HEK293 (cell line): ENCODE results near the gene PCK1.

Experiments
- MZF1 ChIP-seq: fragments of 450-650 bp; formaldehyde crosslinking; IDR thresholded peaks from 2 replicates; pipeline ENCODE4 v1.5.1; 2017; ENCODE audit warnings: missing biosample characterization, missing genetic modification characterization, borderline replicate concordance
- RBAK ChIP-seq: fragments of 450-650 bp; formaldehyde crosslinking; IDR thresholded peaks from 2 replicates; pipeline ENCODE4 v1.5.1; 2016; ENCODE audit warnings: missing biosample characterization, missing genetic modification characterization
- SP2 ChIP-seq: fragments of 450-650 bp; formaldehyde crosslinking; IDR thresholded peaks from 2 replicates; pipeline ENCODE4 v1.5.1; 2016; ENCODE audit warnings: missing biosample characterization, missing genetic modification characterization
- ZBTB7A ChIP-seq: fragments of 450-650 bp; formaldehyde crosslinking; IDR thresholded peaks from 2 replicates; pipeline ENCODE4 v1.5.1; 2016; ENCODE audit warnings: low read depth, missing biosample characterization, missing genetic modification characterization
- ZNF133 ChIP-seq: fragments of 450-650 bp; formaldehyde crosslinking; IDR thresholded peaks from 2 replicates; pipeline ENCODE4 v1.5.1; 2016; ENCODE audit warnings: missing biosample characterization, missing genetic modification characterization
- ZNF221 ChIP-seq: fragments of 450-650 bp; formaldehyde crosslinking; IDR thresholded peaks from 2 replicates; pipeline ENCODE4 v1.5.1; 2017; ENCODE audit warnings: missing biosample characterization, missing genetic modification characterization, borderline replicate concordance
- ZNF274 ChIP-seq, 2 experiments: fragments of 200-500 bp in 1 of 2; fragments of 450-650 bp in 1 of 2; sonication (Bioruptor generic) in 1 of 2; formaldehyde crosslinking in 1 of 2; IDR thresholded peaks; 2 replicates each; pipeline versions ENCODE4 v1.5.1 to v1.6.1; 2014 to 2016; ENCODE audit warnings: borderline replicate concordance in 1 of 2, inconsistent platforms in 1 of 2, low read length in 1 of 2, missing biosample characterization in 1 of 2, missing genetic modification characterization in 1 of 2
- ZNF544 ChIP-seq: fragments of 450-650 bp; formaldehyde crosslinking; IDR thresholded peaks from 2 replicates; pipeline ENCODE4 v1.5.0; 2017; ENCODE audit warnings: missing biosample characterization, missing genetic modification characterization
- ZNF654 ChIP-seq: fragments of 450-650 bp; formaldehyde crosslinking; IDR thresholded peaks from 2 replicates; pipeline ENCODE4 v1.5.1; 2016; ENCODE audit warnings: low read depth, missing biosample characterization, missing genetic modification characterization
- ZNF776 ChIP-seq: fragments of 450-650 bp; formaldehyde crosslinking; IDR thresholded peaks from 2 replicates; pipeline ENCODE4 v1.5.0; 2017; ENCODE audit warnings: missing biosample characterization, missing genetic modification characterization, borderline replicate concordance
- ZNF777 ChIP-seq: fragments of 450-650 bp; formaldehyde crosslinking; IDR thresholded peaks from 2 replicates; pipeline ENCODE4 v1.5.1; 2017; ENCODE audit warnings: missing biosample characterization, missing genetic modification characterization, borderline replicate concordance
- TF ChIP-seq, protein P1 (sequence below): sonication (generic); formaldehyde crosslinking; IDR thresholded peaks from 2 replicates; pipeline ENCODE4 v1.8.1; 2022; ENCODE audit warnings: mild to moderate bottlenecking, moderate library complexity, missing genetic modification reagents
- TF ChIP-seq, protein P2 (sequence below): fragments of 450-650 bp; formaldehyde crosslinking; IDR thresholded peaks from 2 replicates; pipeline ENCODE4 v1.5.1; 2016; ENCODE audit warnings: missing biosample characterization, missing genetic modification characterization

- TF ChIP-seq, protein P1, sequence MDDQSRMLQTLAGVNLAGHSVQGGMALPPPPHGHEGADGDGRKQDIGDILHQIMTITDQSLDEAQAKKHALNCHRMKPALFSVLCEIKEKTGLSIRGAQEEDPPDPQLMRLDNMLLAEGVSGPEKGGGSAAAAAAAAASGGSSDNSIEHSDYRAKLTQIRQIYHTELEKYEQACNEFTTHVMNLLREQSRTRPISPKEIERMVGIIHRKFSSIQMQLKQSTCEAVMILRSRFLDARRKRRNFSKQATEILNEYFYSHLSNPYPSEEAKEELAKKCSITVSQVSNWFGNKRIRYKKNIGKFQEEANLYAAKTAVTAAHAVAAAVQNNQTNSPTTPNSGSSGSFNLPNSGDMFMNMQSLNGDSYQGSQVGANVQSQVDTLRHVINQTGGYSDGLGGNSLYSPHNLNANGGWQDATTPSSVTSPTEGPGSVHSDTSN (CRISPR knock-in tag), result no peak
- no peak for TF ChIP-seq MZF1 (tag by site-specific recombination)
- TF ChIP-seq ZNF133 (tag by site-specific recombination), result no peak
- TF ChIP-seq ZNF221 (tag by site-specific recombination), result no peak
- TF ChIP-seq, protein P2, sequence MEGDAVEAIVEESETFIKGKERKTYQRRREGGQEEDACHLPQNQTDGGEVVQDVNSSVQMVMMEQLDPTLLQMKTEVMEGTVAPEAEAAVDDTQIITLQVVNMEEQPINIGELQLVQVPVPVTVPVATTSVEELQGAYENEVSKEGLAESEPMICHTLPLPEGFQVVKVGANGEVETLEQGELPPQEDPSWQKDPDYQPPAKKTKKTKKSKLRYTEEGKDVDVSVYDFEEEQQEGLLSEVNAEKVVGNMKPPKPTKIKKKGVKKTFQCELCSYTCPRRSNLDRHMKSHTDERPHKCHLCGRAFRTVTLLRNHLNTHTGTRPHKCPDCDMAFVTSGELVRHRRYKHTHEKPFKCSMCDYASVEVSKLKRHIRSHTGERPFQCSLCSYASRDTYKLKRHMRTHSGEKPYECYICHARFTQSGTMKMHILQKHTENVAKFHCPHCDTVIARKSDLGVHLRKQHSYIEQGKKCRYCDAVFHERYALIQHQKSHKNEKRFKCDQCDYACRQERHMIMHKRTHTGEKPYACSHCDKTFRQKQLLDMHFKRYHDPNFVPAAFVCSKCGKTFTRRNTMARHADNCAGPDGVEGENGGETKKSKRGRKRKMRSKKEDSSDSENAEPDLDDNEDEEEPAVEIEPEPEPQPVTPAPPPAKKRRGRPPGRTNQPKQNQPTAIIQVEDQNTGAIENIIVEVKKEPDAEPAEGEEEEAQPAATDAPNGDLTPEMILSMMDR (tag by site-specific recombination), result no peak
- TF ChIP-seq ZNF544 (tag by site-specific recombination), result no peak
- TF ChIP-seq ZNF776, result no peak
- no peak for TF ChIP-seq ZBTB7A (tag by site-specific recombination)
- no peak for TF ChIP-seq SP2 (tag by site-specific recombination)
- TF ChIP-seq ZNF654, result no peak
- TF ChIP-seq ZNF274 (IDR thresholded peaks at IDR 0.05; ENCODE audit: low read length), result no peak
- TF ChIP-seq ZNF274 (tag by site-specific recombination; IDR thresholded peaks at IDR 0.05; ENCODE audit: borderline replicate concordance), result no peak
- no peak for TF ChIP-seq ZNF777
- no peak for TF ChIP-seq RBAK (tag by site-specific recombination)
These were observed 49.5 kb downstream of the PCK1 start for GRCh38 chr20:57610261-57610952.
